Left lung (tissue), 10 donors: ENCODE measurements around the gene RBKS. TPM values are rescaled to one million over a fixed set of nuclear protein-coding genes. Genes with fewer than 3 reads are reported as not detected.
A peak's percentile ranks its signal among the peaks of the same experiment; 100 is the strongest.

ENCODE experiments used
- ATAC-seq: fragments of 200-7000 bp; cut with Tn5 transposase; one replicate; pipeline ENCODE4 v1.9.1; 2020; ENCODE audit warnings: moderate library complexity
- DNase-seq, 4 donors: peaks; one replicate each; pipeline ENCODE4 v3.0.0-alpha.2; 2013 to 2020
- H3K27ac ChIP-seq, 2 donors: fragments of 200-600 bp; sonication (generic) in 1 of 2; one replicate each; pipeline versions ENCODE4 v1.5.0 to v1.8.0; 2020 to 2021
- H3K27me3 ChIP-seq, 2 donors: fragments of 200-600 bp; sonication (generic) in 1 of 2; one replicate each; pipeline versions ENCODE4 v1.5.0 to v1.8.0; 2020 to 2021
- H3K36me3 ChIP-seq, 2 donors: fragments of 200-600 bp; sonication (generic) in 1 of 2; one replicate each; pipeline versions ENCODE4 v1.5.0 to v1.8.0; 2020 to 2021
- H3K4me1 ChIP-seq, 2 donors: fragments of 200-600 bp; one replicate each; pipeline ENCODE4 v1.8.0; 2021
- H3K4me3 ChIP-seq, 2 donors: fragments of 200-600 bp; sonication (generic) in 1 of 2; one replicate each; pipeline versions ENCODE4 v1.5.0 to v1.8.0; 2020 to 2021; ENCODE audit warnings: mild to moderate bottlenecking in 1 of 2
- H3K9me3 ChIP-seq, 2 donors: fragments of 200-600 bp; sonication (generic) in 1 of 2; one replicate each; pipeline versions ENCODE4 v1.5.0 to v1.8.0; 2020 to 2021
- CTCF ChIP-seq, 2 donors: fragments of 200-600 bp; sonication (generic) in 1 of 2; IDR thresholded peaks; one replicate each; pipeline versions ENCODE4 v1.5.0 to v1.8.0; 2021; ENCODE audit warnings: antibody characterized with exemption in 2 of 2
- intact Hi-C, 2 donors: fragments of 100-400 bp; cut with DNase I; formaldehyde crosslinking; loops; one replicate each; pipeline versions ENCODE4 v1.11.2 to v1.14.2; 2022
- polyA plus RNA-seq, 6 donors: library from polyadenylated mRNA; unstranded; fragments of 120-200 nt; gene quantifications; one replicate each; pipeline ENCODE4 v1.2.1, GENCODE V29; 2013; ENCODE audit not compliant: insufficient read length in 6 of 6
- total RNA-seq, 2 donors: library from RNA; stranded (reverse); fragmentation: NEBNext Ultra II Directional; extraction: Animal tissue kit (Norgen Biotek cat#: 25700); gene quantifications; one replicate each; pipeline ENCODE4 v1.2.1, GENCODE V29; 2021
- donor health status: DM: no; HTN: yes; CAD: no.
- donor health status: DM: no; HTN: no; CAD: no.

Gene RBKS
- total and polyA plus RNA-seq, 8 donors = 2.0 to 4.0 (median 2.6) TPM

GRCh38 chr2:27914041-27914804 is 24.0 kb upstream of the RBKS start:
- intact Hi-C loops = no loop called here
- Histone ChIP-seq H3K9me3 (no peaks in the 10 kb centered on the region), H3K4me3 (no peak overlapping the region), H3K4me1 (peaks cover 14 to 30% of the 10 kb centered on the region in 2 donors), H3K27me3 (no peaks in the 10 kb centered on the region), H3K27ac (peak overlapping the region in 1 of 2 donors; percentile 10), H3K36me3 (no peaks in the 10 kb centered on the region)
- ATAC-seq (peak; percentile 31), DNase-seq (no peak)
- TF ChIP-seq CTCF (IDR thresholded peaks at IDR 0.05) = no peak

- Histone ChIP-seq H3K27ac (no peak overlapping the region), H3K27me3 (no peaks in the 10 kb centered on the region), H3K9me3 (no peaks in the 10 kb centered on the region), H3K36me3 (no peaks in the 10 kb centered on the region), H3K4me3 (no peak overlapping the region), H3K4me1 (peaks cover 14 to 30% of the 10 kb centered on the region in 2 donors)
- intact Hi-C loops = no loop called here
- DNase-seq (no peak), ATAC-seq (no peak)
- TF ChIP-seq CTCF (IDR thresholded peaks at IDR 0.05) = no peak
Measured at GRCh38 chr2:27912512-27912911, 22.3 kb upstream of the RBKS start.

- ATAC-seq = no peak
- no peaks in the 10 kb centered on the region for H3K27me3 ChIP-seq
- no peak for DNase-seq
- H3K4me3 ChIP-seq = no peak overlapping the region
- intact Hi-C loops = no loop called here
- TF ChIP-seq CTCF (IDR thresholded peaks at IDR 0.05) = no peak
- H3K9me3 ChIP-seq = no peaks in the 10 kb centered on the region
- peaks cover 14 to 25% of the 10 kb centered on the region in 2 donors for H3K4me1 ChIP-seq
- H3K27ac ChIP-seq = no peak overlapping the region
- H3K36me3 ChIP-seq = no peaks in the 10 kb centered on the region
Measured at GRCh38 chr2:27911458-27912210, 21.4 kb upstream of the RBKS start.

- Histone ChIP-seq H3K4me3 (no peak overlapping the region), H3K27me3 (no peaks in the 10 kb centered on the region), H3K9me3 (no peaks in the 10 kb centered on the region), H3K27ac (no peak overlapping the region), H3K4me1 (peaks cover 2 to 10% of the 10 kb centered on the region in 2 donors), H3K36me3 (no peaks in the 10 kb centered on the region)
- no peak for TF ChIP-seq CTCF (IDR thresholded peaks at IDR 0.05)
- intact Hi-C loops = no loop called here
- ATAC-seq (no peak), DNase-seq (no peak)
Measured at GRCh38 chr2:27909901-27910300, 19.7 kb upstream of the RBKS start.

- H3K9me3 ChIP-seq = no peaks in the 10 kb centered on the region
- H3K4me1 ChIP-seq = no peaks in the 10 kb centered on the region
- no peaks in the 10 kb centered on the region for H3K36me3 ChIP-seq
- no peak overlapping the region for H3K4me3 ChIP-seq
- H3K27ac ChIP-seq = no peak overlapping the region
- intact Hi-C loops = no loop called here
- ATAC-seq (peak; percentile 40), DNase-seq (no peak)
- no peak for TF ChIP-seq CTCF (IDR thresholded peaks at IDR 0.05)
- no peaks in the 10 kb centered on the region for H3K27me3 ChIP-seq
Measured at GRCh38 chr2:27907547-27907946, 17.4 kb upstream of the RBKS start.
